Measurements from ENCODE around the gene VAV3. TPM values are rescaled to one million over a fixed set of nuclear protein-coding genes. Genes with fewer than 3 reads are reported as not detected.

The VAV3 gene
- total RNA-seq, 1 experiment from 2014 or later = 38.2 TPM

GRCh38 chr1:107626073-107626796, 338.7 kb downstream of the VAV3 start:
- CTCF ChIA-PET = no interaction called here
- TF ChIP-seq CTCF (IDR thresholded peaks at IDR 0.05; ENCODE audit: unreplicated experiment) = no peak
- no peak overlapping the region for H3K4me3 Mint-ChIP-seq (ENCODE audit: low read depth, unreplicated experiment)
- no peaks in the 10 kb centered on the region for H3K9me3 Mint-ChIP-seq (ENCODE audit: low read depth, unreplicated experiment)
- H3K27me3 Mint-ChIP-seq (ENCODE audit: unreplicated experiment) = no peaks in the 10 kb centered on the region
- no peak overlapping the region for H3K27ac Mint-ChIP-seq (ENCODE audit: unreplicated experiment)
- BruUV-seq (replicated peaks) = no TSS peak
- H3K36me3 Mint-ChIP-seq (ENCODE audit: insufficient read depth, unreplicated experiment) = peaks cover 5% of the 10 kb centered on the region
- intact Hi-C loops (cut with micrococcal nuclease; ENCODE audit: unreplicated experiment) = no loop called here
- no peak for DNase-seq
- H3K4me1 Mint-ChIP-seq (ENCODE audit: low read depth, unreplicated experiment) = no peaks in the 10 kb centered on the region

- Mint-ChIP-seq H3K9me3 (ENCODE audit: low read depth, unreplicated experiment) (no peaks in the 10 kb centered on the region), H3K36me3 (ENCODE audit: insufficient read depth, unreplicated experiment) (peaks cover 5% of the 10 kb centered on the region), H3K27ac (ENCODE audit: unreplicated experiment) (no peak overlapping the region), H3K27me3 (ENCODE audit: unreplicated experiment) (no peaks in the 10 kb centered on the region), H3K4me3 (ENCODE audit: low read depth, unreplicated experiment) (no peak overlapping the region), H3K4me1 (ENCODE audit: low read depth, unreplicated experiment) (no peaks in the 10 kb centered on the region)
- no TSS peak for BruUV-seq (replicated peaks)
- TF ChIP-seq CTCF (IDR thresholded peaks at IDR 0.05; ENCODE audit: unreplicated experiment) = no peak
- intact Hi-C loops (cut with micrococcal nuclease; ENCODE audit: unreplicated experiment) = no loop called here
- CTCF ChIA-PET = no interaction called here
- DNase-seq = no peak
Measured at GRCh38 chr1:107625405-107626029, 339.5 kb downstream of the VAV3 start.

- CTCF ChIA-PET = no interaction called here
- peaks cover 9% of the 10 kb centered on the region for H3K4me1 Mint-ChIP-seq (ENCODE audit: low read depth, unreplicated experiment)
- peaks cover 5% of the 10 kb centered on the region for H3K36me3 Mint-ChIP-seq (ENCODE audit: insufficient read depth, unreplicated experiment)
- no TSS peak for BruUV-seq (replicated peaks)
- H3K27me3 Mint-ChIP-seq (ENCODE audit: unreplicated experiment) = no peaks in the 10 kb centered on the region
- no peak for TF ChIP-seq CTCF (IDR thresholded peaks at IDR 0.05; ENCODE audit: unreplicated experiment)
- no peak overlapping the region for H3K4me3 Mint-ChIP-seq (ENCODE audit: low read depth, unreplicated experiment)
- H3K27ac Mint-ChIP-seq (ENCODE audit: unreplicated experiment) = no peak overlapping the region
- H3K9me3 Mint-ChIP-seq (ENCODE audit: low read depth, unreplicated experiment) = no peaks in the 10 kb centered on the region
- intact Hi-C loops (cut with micrococcal nuclease; ENCODE audit: unreplicated experiment) = no loop called here
- no peak for DNase-seq
Measured at GRCh38 chr1:107623431-107623830, 341.5 kb downstream of the VAV3 start.

GRCh38 chr1:107622966-107623365, 342.0 kb downstream of the VAV3 start:
- Mint-ChIP-seq H3K27ac (ENCODE audit: unreplicated experiment) (no peak overlapping the region), H3K27me3 (ENCODE audit: unreplicated experiment) (no peaks in the 10 kb centered on the region), H3K9me3 (ENCODE audit: low read depth, unreplicated experiment) (no peaks in the 10 kb centered on the region), H3K4me1 (ENCODE audit: low read depth, unreplicated experiment) (peaks cover 9% of the 10 kb centered on the region), H3K36me3 (ENCODE audit: insufficient read depth, unreplicated experiment) (peaks cover 5% of the 10 kb centered on the region), H3K4me3 (ENCODE audit: low read depth, unreplicated experiment) (no peak overlapping the region)
- no peak for TF ChIP-seq CTCF (IDR thresholded peaks at IDR 0.05; ENCODE audit: unreplicated experiment)
- CTCF ChIA-PET = no interaction called here
- intact Hi-C loops (cut with micrococcal nuclease; ENCODE audit: unreplicated experiment) = no loop called here
- DNase-seq = no peak
- BruUV-seq (replicated peaks) = no TSS peak

Measured in Calu3 (cell line).